Body of pancreas (tissue), 4 donors: Measurements from ENCODE around the gene ERVH48-1.

ENCODE experiments used
- POLR2A ChIP-seq, 3 donors: fragments of 450-650 bp; IDR thresholded peaks; one replicate each; pipeline ENCODE4 v1.6.1; 2016; ENCODE audit warnings: antibody characterized with exemption in 3 of 3, mild to moderate bottlenecking in 2 of 3
- TF ChIP-seq, protein P1 (sequence below), 7 experiments: fragments of 450-650 bp in 4 of 7; fragments of 200-600 bp in 3 of 7; sonication (generic) in 3 of 7; IDR thresholded peaks; one replicate each; pipeline ENCODE4 v1.5.1; 2016 to 2019; ENCODE audit warnings: antibody characterized with exemption in 7 of 7

DNA sequence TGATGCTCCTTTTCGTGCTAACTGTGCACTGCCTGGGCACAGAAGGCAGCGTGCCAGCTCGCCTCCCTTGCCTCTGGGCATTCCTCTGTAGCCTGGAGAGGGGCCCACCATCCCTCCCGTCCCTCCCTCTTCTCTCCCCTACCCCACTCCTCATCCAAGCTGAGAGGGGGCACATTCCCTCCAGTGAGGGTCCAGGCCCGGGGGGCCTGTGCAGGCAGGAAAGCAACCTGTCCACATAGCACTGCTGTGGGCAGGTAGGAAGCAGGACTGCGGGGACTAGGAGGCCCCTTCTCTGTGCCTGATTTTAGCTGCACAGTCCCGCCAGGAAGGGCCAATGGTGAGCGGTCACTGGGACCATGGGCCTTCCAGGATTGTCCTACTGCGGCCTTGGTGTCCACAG is 38.7 kb upstream of the ERVH48-1 start:
- TF ChIP-seq POLR2A (IDR thresholded peaks at IDR 0.05) = no peak
- TF ChIP-seq, protein P1, sequence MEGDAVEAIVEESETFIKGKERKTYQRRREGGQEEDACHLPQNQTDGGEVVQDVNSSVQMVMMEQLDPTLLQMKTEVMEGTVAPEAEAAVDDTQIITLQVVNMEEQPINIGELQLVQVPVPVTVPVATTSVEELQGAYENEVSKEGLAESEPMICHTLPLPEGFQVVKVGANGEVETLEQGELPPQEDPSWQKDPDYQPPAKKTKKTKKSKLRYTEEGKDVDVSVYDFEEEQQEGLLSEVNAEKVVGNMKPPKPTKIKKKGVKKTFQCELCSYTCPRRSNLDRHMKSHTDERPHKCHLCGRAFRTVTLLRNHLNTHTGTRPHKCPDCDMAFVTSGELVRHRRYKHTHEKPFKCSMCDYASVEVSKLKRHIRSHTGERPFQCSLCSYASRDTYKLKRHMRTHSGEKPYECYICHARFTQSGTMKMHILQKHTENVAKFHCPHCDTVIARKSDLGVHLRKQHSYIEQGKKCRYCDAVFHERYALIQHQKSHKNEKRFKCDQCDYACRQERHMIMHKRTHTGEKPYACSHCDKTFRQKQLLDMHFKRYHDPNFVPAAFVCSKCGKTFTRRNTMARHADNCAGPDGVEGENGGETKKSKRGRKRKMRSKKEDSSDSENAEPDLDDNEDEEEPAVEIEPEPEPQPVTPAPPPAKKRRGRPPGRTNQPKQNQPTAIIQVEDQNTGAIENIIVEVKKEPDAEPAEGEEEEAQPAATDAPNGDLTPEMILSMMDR (IDR thresholded peaks at IDR 0.05) = no peak
